IMR-90 (cell line): ENCODE data around the gene VIT. TPM values are rescaled to one million over a fixed set of nuclear protein-coding genes. Genes with fewer than 3 reads are reported as not detected.

ENCODE experiments used
- ATAC-seq: fragments of 200-7000 bp; cut with Tn5 transposase; 2 replicates; pipeline ENCODE4 v1.9.1; 2020; ENCODE audit warnings: low read depth, mild to moderate bottlenecking, moderate library complexity
- BruUV-seq: library from RNA; stranded (reverse); fragments of 400-500 nt; replicated peaks from 2 replicates; lab custom pipeline; 2021; lab: Mats Ljungman, UMichigan
- CTCF ChIA-PET: fragments of 300-600 bp; formaldehyde crosslinking; extraction: SDS; loops from one replicate; lab custom pipeline; 2021; ENCODE audit warnings: antibody characterized with exemption; lab: Yijun Ruan, JAX
- POLR2A ChIA-PET: fragments of 300-600 bp; sonication (Branson Sonifier 250); formaldehyde crosslinking; loops from one replicate; lab custom pipeline; 2022; ENCODE audit warnings: antibody characterized with exemption; ENCODE audit not compliant: unreplicated experiment; lab: Charles Lee
- DNase-seq: peaks from one replicate; pipeline ENCODE4 v3.0.0; 2013
- H2AFZ ChIP-seq: replicated peaks from 2 replicates; pipeline ENCODE3; 2013; ENCODE audit warnings: low read length, mild to moderate bottlenecking; ENCODE audit not compliant: poor library complexity
- H2AK5ac ChIP-seq: 2 replicates; pipeline ENCODE4 v1.6.1; 2013; ENCODE audit warnings: low read depth, low read length, inconsistent platforms
- H2AK9ac ChIP-seq: replicated peaks from 2 replicates; pipeline ENCODE3; 2013; ENCODE audit warnings: mild to moderate bottlenecking, low read depth, low read length, moderate library complexity; ENCODE audit not compliant: poor library complexity
- H2BK120ac ChIP-seq: 2 replicates; pipeline ENCODE4 v1.6.1; 2013; ENCODE audit warnings: low read depth, low read length, inconsistent platforms
- H2BK15ac ChIP-seq: 3 replicates; pipeline ENCODE4 v1.6.1; 2013; ENCODE audit warnings: low read depth, low read length, inconsistent platforms
- H2BK20ac ChIP-seq: 2 replicates; pipeline ENCODE4 v1.6.1; 2013; ENCODE audit warnings: low read depth, mild to moderate bottlenecking, inconsistent platforms, low read length, moderate library complexity
- H2BK5ac ChIP-seq: 2 replicates; pipeline ENCODE4 v1.6.1; 2013; ENCODE audit warnings: mild to moderate bottlenecking, low read depth, low read length, inconsistent platforms; ENCODE audit not compliant: poor library complexity, severe bottlenecking
- H3K14ac ChIP-seq: replicated peaks from 2 replicates; pipeline ENCODE4 v1.6.1; 2013; ENCODE audit warnings: low read depth, low read length, inconsistent platforms
- H3K18ac ChIP-seq: 2 replicates; pipeline ENCODE4 v1.6.1; 2013; ENCODE audit warnings: low read depth, low read length, control low read depth
- H3K23ac ChIP-seq: 2 replicates; pipeline ENCODE4 v1.6.1; 2013; ENCODE audit warnings: low read depth, low read length, inconsistent platforms
- H3K27ac ChIP-seq: 2 replicates; pipeline ENCODE4 v1.5.1; 2013; ENCODE audit warnings: mild to moderate bottlenecking, control low read depth, low read length; ENCODE audit not compliant: insufficient read depth
- H3K27me3 ChIP-seq: 2 replicates; pipeline ENCODE4 v1.6.1; 2013; ENCODE audit warnings: low read length; ENCODE audit not compliant: control insufficient read depth, insufficient read depth
- H3K36me3 ChIP-seq: 2 replicates; pipeline ENCODE4 v1.6.1; 2013; ENCODE audit warnings: low read length, mixed read lengths; ENCODE audit not compliant: control insufficient read depth, insufficient read depth
- H3K4ac ChIP-seq: 2 replicates; pipeline ENCODE4 v1.6.1; 2013; ENCODE audit warnings: low read depth, low read length, inconsistent platforms
- H3K4me1 ChIP-seq: 2 replicates; pipeline ENCODE4 v1.6.1; 2013; ENCODE audit warnings: low read length, mixed read lengths; ENCODE audit not compliant: control insufficient read depth, insufficient read depth
- H3K4me2 ChIP-seq: 2 replicates; pipeline ENCODE4 v1.6.1; 2013; ENCODE audit warnings: low read depth, mild to moderate bottlenecking, control low read depth, low read length, moderate library complexity
- H3K4me3 ChIP-seq: 2 replicates; pipeline ENCODE4 v1.5.1; 2013; ENCODE audit warnings: low read depth, mild to moderate bottlenecking, control low read depth, low read length, moderate library complexity; ENCODE audit not compliant: insufficient read depth
- H3K56ac ChIP-seq: 2 replicates; pipeline ENCODE4 v1.6.1; 2013; ENCODE audit warnings: low read length, inconsistent platforms; ENCODE audit not compliant: insufficient read depth; ENCODE audit errors: extremely low read depth
- H3K79me1 ChIP-seq, 2 experiments: 2 replicates each; pipeline ENCODE4 v1.6.1; 2013; ENCODE audit warnings: low read length in 2 of 2, inconsistent platforms in 1 of 2, low read depth in 1 of 2
- H3K9ac ChIP-seq: 2 replicates; pipeline ENCODE4 v1.6.1; 2013; ENCODE audit warnings: low read depth, low read length, control low read depth
- H3K9me1 ChIP-seq: 2 replicates; pipeline ENCODE4 v1.6.1; 2013; ENCODE audit warnings: low read length, inconsistent platforms; ENCODE audit not compliant: insufficient read depth
- H3K9me3 ChIP-seq: 2 replicates; pipeline ENCODE4 v1.6.1; 2013; ENCODE audit warnings: low read length; ENCODE audit not compliant: control insufficient read depth, insufficient read depth
- H4K20me1 ChIP-seq: 2 replicates; pipeline ENCODE4 v1.6.1; 2013; ENCODE audit warnings: low read length, inconsistent platforms; ENCODE audit not compliant: insufficient read depth
- H4K5ac ChIP-seq: 2 replicates; pipeline ENCODE4 v1.6.1; 2013; ENCODE audit warnings: mild to moderate bottlenecking, low read depth, low read length, control low read depth
- H4K8ac ChIP-seq, 2 experiments: 2 replicates each; pipeline ENCODE4 v1.6.1; 2013; ENCODE audit warnings: low read depth in 2 of 2, low read length in 2 of 2, control low read depth in 1 of 2, inconsistent platforms in 1 of 2
- H4K91ac ChIP-seq: 2 replicates; pipeline ENCODE4 v1.6.1; 2013; ENCODE audit warnings: low read depth, low read length, inconsistent platforms; ENCODE audit not compliant: insufficient read depth
- BHLHE40 ChIP-seq: fragments of 150-350 bp; IDR thresholded peaks from 2 replicates; pipeline ENCODE4 v1.6.1; 2016; ENCODE audit warnings: mild to moderate bottlenecking, low read depth, low read length
- CEBPB ChIP-seq: IDR thresholded peaks from 2 replicates; pipeline ENCODE4 v1.6.1; 2012; ENCODE audit warnings: low read depth, low read length, improper control_type of control experiment
- CHD1 ChIP-seq: IDR thresholded peaks from 2 replicates; pipeline ENCODE4 v1.6.1; 2012; ENCODE audit warnings: low read depth, low read length, improper control_type of control experiment
- FOS ChIP-seq: fragments of 150-350 bp; IDR thresholded peaks from 2 replicates; pipeline ENCODE4 v1.6.1; 2016; ENCODE audit warnings: low read depth, low read length
- MAFK ChIP-seq: IDR thresholded peaks from 2 replicates; pipeline ENCODE4 v1.6.1; 2012; ENCODE audit warnings: low read depth, low read length, improper control_type of control experiment
- MAZ ChIP-seq: IDR thresholded peaks from 2 replicates; pipeline ENCODE4 v1.6.1; 2012; ENCODE audit warnings: low read depth, mild to moderate bottlenecking, low read length, improper control_type of control experiment, moderate library complexity, borderline replicate concordance
- MXI1 ChIP-seq: IDR thresholded peaks from 2 replicates; pipeline ENCODE4 v1.6.1; 2012; ENCODE audit warnings: low read depth, mild to moderate bottlenecking, low read length, moderate library complexity, borderline replicate concordance
- NFE2L2 ChIP-seq: fragments of 150-350 bp; IDR thresholded peaks from 2 replicates; pipeline ENCODE4 v1.6.1; 2016; ENCODE audit warnings: low read depth, mild to moderate bottlenecking, low read length
- POLR2A ChIP-seq: IDR thresholded peaks from 2 replicates; pipeline ENCODE4 v1.6.1; 2012; ENCODE audit warnings: mild to moderate bottlenecking, low read depth, low read length
- RAD21 ChIP-seq: IDR thresholded peaks from 2 replicates; pipeline ENCODE4 v1.6.1; 2012; ENCODE audit warnings: low read length, improper control_type of control experiment
- RCOR1 ChIP-seq: IDR thresholded peaks from 2 replicates; pipeline ENCODE4 v1.6.1; 2012; ENCODE audit warnings: mild to moderate bottlenecking, low read length, improper control_type of control experiment; ENCODE audit not compliant: insufficient replicate concordance
- RFX5 ChIP-seq: IDR thresholded peaks from 2 replicates; pipeline ENCODE4 v1.8.0; 2012; ENCODE audit warnings: low read depth, mild to moderate bottlenecking, low read length, moderate library complexity
- SMC3 ChIP-seq: fragments of 150-350 bp; IDR thresholded peaks from 2 replicates; pipeline ENCODE4 v1.6.1; 2016; ENCODE audit warnings: low read depth, mild to moderate bottlenecking, antibody characterized with exemption, low read length, moderate library complexity
- whole genome bisulfite sequencing, 2 experiments: methylation state at CpG; one replicate each; pipeline versions ENCODE4 v1.1.5 to v1.1.7; 2013; ENCODE audit warnings: missing lambda C conversion rate in 2 of 2; ENCODE audit not compliant: insufficient read length in 1 of 2; ENCODE audit errors: extremely low coverage in 2 of 2; 5-methylcytosine and 5-hydroxymethylcytosine counted together
- dilution Hi-C: fragments of 300-500 bp; cut with HindIII; formaldehyde crosslinking; loops from one replicate; pipeline ENCODE4 v1.14.3; 2018; ENCODE audit warnings: low sequenced_read_pairs; ENCODE audit not compliant: unreplicated experiment
- in situ Hi-C: fragments of 300-500 bp; cut with MboI; formaldehyde crosslinking; loops from 3 replicates; pipeline ENCODE4 v1.14.3; 2019; ENCODE audit warnings: low sequenced_read_pairs, inconsistent platforms, mixed read lengths
- intact Hi-C: fragments of 100-400 bp; cut with micrococcal nuclease; formaldehyde crosslinking; loops from 2 replicates; pipeline ENCODE4 v1.10.0; 2022
- polyA plus RNA-seq, 3 experiments: library from polyadenylated mRNA; depleted of rRNA; stranded (reverse); fragments of >200 nt; gene quantifications; 2 replicates each; pipeline ENCODE4 v1.2.3, GENCODE V29; 2012; ENCODE audit warnings: low replicate concordance in 1 of 3
- total RNA-seq: library from RNA; depleted of rRNA; stranded (reverse); fragments of >200 nt; gene quantifications from 2 replicates; pipeline ENCODE4 v1.2.3, GENCODE V29; 2012
- TF ChIP-seq, protein P1 (sequence below): fragments of 150-350 bp; IDR thresholded peaks from 2 replicates; pipeline ENCODE4 v1.6.1; 2017; ENCODE audit warnings: mild to moderate bottlenecking, antibody characterized with exemption, low read length, low read depth
- TF ChIP-seq, protein P2 (sequence below): fragments of 150-350 bp; IDR thresholded peaks from 2 replicates; pipeline ENCODE4 v1.6.1; 2016; ENCODE audit warnings: low read depth, mild to moderate bottlenecking, low read length, moderate library complexity, borderline replicate concordance
- TF ChIP-seq, protein P3 (sequence below): conservative IDR thresholded peaks from 2 replicates; pipeline ENCODE4 v1.5.1; 2012; ENCODE audit warnings: mild to moderate bottlenecking, low read depth, low read length, improper control_type of control experiment

Gene VIT
- total and polyA plus RNA-seq, 2 of the 4 experiments (the other 2 are of a cell fraction): under 0.01 TPM; not detected in 1

DNA sequence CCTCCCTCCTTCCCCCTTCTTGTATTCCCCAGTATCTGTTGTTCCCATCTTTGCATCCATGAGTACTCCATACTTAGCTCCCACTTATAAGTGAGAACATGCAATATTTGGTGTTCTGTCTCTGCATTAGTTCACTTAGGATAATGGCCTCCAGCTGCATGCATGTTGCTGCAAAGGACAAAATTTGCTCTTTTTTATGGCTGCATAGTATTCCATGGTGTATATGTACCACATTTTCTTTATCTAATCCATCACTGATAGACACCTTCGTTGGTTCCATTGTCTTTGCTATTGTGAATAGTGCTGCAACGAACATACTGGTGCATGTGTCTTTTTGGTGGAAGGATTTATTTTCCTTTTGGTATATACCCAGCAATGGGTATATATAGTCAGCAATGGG is 47.4 kb downstream of the VIT start:
- Histone ChIP-seq H4K20me1 (no peaks in the 10 kb centered on the region), H3K9me1 (no peaks in the 10 kb centered on the region), H3K36me3 (no peaks in the 10 kb centered on the region), H3K56ac (no peak overlapping the region), H3K4ac (no peak overlapping the region), H3K18ac (no peak overlapping the region), H2AFZ (no peak overlapping the region), H3K9ac (no peak overlapping the region), H2BK20ac (no peak overlapping the region), H3K27me3 (peaks cover 32% of the 10 kb centered on the region), H4K91ac (no peak overlapping the region), H2BK5ac (no peak overlapping the region), H2BK15ac (no peak overlapping the region), H2AK5ac (no peak overlapping the region), H2AK9ac (no peak overlapping the region), H4K8ac (no peak overlapping the region), H3K9me3 (0 out of 2 replicates have a peak, but pooled peaks cover 2% of the 10 kb centered on the region), H3K4me1 (no peaks in the 10 kb centered on the region), H3K27ac (no peak overlapping the region), H3K4me3 (no peak overlapping the region), H3K23ac (no peak overlapping the region), H4K5ac (no peak overlapping the region), H3K4me2 (no peak overlapping the region), H3K79me1 (no peaks in the 10 kb centered on the region), H3K14ac (no peak overlapping the region), H2BK120ac (no peak overlapping the region)
- in situ Hi-C loops (no loop called here), dilution Hi-C loops (no loop called here), intact Hi-C loops (no loop called here)
- ATAC-seq (no peak), DNase-seq (no peak)
- ChIA-PET CTCF (no interaction called here), POLR2A (no interaction called here)
- no CpG with 5 or more reads among the region's 2 CpGs for WGBS, 2 experiments
- BruUV-seq: no TSS peak
- TF ChIP-seq, protein P1, sequence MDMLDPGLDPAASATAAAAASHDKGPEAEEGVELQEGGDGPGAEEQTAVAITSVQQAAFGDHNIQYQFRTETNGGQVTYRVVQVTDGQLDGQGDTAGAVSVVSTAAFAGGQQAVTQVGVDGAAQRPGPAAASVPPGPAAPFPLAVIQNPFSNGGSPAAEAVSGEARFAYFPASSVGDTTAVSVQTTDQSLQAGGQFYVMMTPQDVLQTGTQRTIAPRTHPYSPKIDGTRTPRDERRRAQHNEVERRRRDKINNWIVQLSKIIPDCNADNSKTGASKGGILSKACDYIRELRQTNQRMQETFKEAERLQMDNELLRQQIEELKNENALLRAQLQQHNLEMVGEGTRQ: no peak
- TF ChIP-seq, protein P2, sequence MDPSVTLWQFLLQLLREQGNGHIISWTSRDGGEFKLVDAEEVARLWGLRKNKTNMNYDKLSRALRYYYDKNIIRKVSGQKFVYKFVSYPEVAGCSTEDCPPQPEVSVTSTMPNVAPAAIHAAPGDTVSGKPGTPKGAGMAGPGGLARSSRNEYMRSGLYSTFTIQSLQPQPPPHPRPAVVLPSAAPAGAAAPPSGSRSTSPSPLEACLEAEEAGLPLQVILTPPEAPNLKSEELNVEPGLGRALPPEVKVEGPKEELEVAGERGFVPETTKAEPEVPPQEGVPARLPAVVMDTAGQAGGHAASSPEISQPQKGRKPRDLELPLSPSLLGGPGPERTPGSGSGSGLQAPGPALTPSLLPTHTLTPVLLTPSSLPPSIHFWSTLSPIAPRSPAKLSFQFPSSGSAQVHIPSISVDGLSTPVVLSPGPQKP: no peak
- TF ChIP-seq RCOR1: no peak
- no peak for TF ChIP-seq RAD21
- TF ChIP-seq MAFK: no peak
- TF ChIP-seq CEBPB: no peak
- no peak for TF ChIP-seq BHLHE40
- TF ChIP-seq RFX5: no peak
- no peak for TF ChIP-seq CHD1
- TF ChIP-seq FOS: no peak
- no peak for TF ChIP-seq POLR2A
- TF ChIP-seq NFE2L2: no peak
- TF ChIP-seq SMC3: no peak
- no peak for TF ChIP-seq MAZ
- TF ChIP-seq, protein P3, sequence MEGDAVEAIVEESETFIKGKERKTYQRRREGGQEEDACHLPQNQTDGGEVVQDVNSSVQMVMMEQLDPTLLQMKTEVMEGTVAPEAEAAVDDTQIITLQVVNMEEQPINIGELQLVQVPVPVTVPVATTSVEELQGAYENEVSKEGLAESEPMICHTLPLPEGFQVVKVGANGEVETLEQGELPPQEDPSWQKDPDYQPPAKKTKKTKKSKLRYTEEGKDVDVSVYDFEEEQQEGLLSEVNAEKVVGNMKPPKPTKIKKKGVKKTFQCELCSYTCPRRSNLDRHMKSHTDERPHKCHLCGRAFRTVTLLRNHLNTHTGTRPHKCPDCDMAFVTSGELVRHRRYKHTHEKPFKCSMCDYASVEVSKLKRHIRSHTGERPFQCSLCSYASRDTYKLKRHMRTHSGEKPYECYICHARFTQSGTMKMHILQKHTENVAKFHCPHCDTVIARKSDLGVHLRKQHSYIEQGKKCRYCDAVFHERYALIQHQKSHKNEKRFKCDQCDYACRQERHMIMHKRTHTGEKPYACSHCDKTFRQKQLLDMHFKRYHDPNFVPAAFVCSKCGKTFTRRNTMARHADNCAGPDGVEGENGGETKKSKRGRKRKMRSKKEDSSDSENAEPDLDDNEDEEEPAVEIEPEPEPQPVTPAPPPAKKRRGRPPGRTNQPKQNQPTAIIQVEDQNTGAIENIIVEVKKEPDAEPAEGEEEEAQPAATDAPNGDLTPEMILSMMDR: no peak
- TF ChIP-seq MXI1: no peak
